Umbilical cord (tissue), 2 donors: Measurements from ENCODE around the gene NRBP1. TPM values are rescaled to one million over a fixed set of nuclear protein-coding genes. Genes with fewer than 3 reads are reported as not detected.

Experiments used
- DNase-seq: peaks from one replicate; pipeline ENCODE4 v3.0.0-alpha.2; 2015; ENCODE audit warnings: low spot score
- total RNA-seq: library from RNA; depleted of rRNA; stranded (reverse); fragments of >200 nt; gene quantifications from one replicate; pipeline ENCODE4 v1.2.3, GENCODE V29; 2014; ENCODE audit warnings: low replicate concordance; ENCODE audit not compliant: insufficient read depth

Gene NRBP1
- total RNA-seq, 1 donor from 2014 or later = 89.3 TPM

- peak; percentile 99 for DNase-seq
Measured at GRCh38 chr2:27489498-27490397, 61.3 kb downstream of the NRBP1 start, which contains the start of gene IFT172. Gene IFT172, minus strand, starts transcription at chr2:27489743. Its CDS starts 90 bp downstream, at chr2:27489653.

Other genes with a start within 250 kb of the NRBP1 start
- gene ATRAID, start 216.6 kb upstream of the NRBP1 start, total RNA-seq = 112 TPM
- 13.0 TPM for gene SLC5A6, start 216.4 kb upstream of the NRBP1 start, total RNA-seq
- 45.0 TPM for gene CAD, start 211.3 kb upstream of the NRBP1 start, total RNA-seq
- gene SLC30A3, start 165.6 kb upstream of the NRBP1 start, total RNA-seq = 5.5 TPM
- gene DNAJC5G, start 153.2 kb upstream of the NRBP1 start, total RNA-seq = not detected
- gene TRIM54, start 146.2 kb upstream of the NRBP1 start, total RNA-seq = 5.1 TPM
- gene UCN, start 120.2 kb upstream of the NRBP1 start, total RNA-seq = 1.4 TPM
- gene MPV17, start 105.5 kb upstream of the NRBP1 start, total RNA-seq = 27.9 TPM
- gene GTF3C2, start 71.9 kb upstream of the NRBP1 start, total RNA-seq = 31.8 TPM
- 10.1 TPM for gene EIF2B4, start 58.3 kb upstream of the NRBP1 start, total RNA-seq
- gene SNX17, start 58.0 kb upstream of the NRBP1 start, total RNA-seq = 98.0 TPM
- gene ZNF513, start 47.9 kb upstream of the NRBP1 start, total RNA-seq = 8.4 TPM
- gene PPM1G, start 19.0 kb upstream of the NRBP1 start, total RNA-seq = 28.2 TPM
- not detected for gene KRTCAP3, start 13.8 kb downstream of the NRBP1 start, total RNA-seq
- 21.4 TPM for gene IFT172, start 61.1 kb downstream of the NRBP1 start, total RNA-seq
- 3.1 TPM for gene FNDC4, start 66.6 kb downstream of the NRBP1 start, total RNA-seq
- not detected for gene GCKR, start 68.2 kb downstream of the NRBP1 start, total RNA-seq
- gene ZNF512, start 154.4 kb downstream of the NRBP1 start, total RNA-seq = 27.7 TPM
- gene CCDC121, start 200.4 kb downstream of the NRBP1 start, total RNA-seq = 10.6 TPM
- gene GPN1, start 200.4 kb downstream of the NRBP1 start, total RNA-seq = 27.2 TPM
- 30.6 TPM for gene SUPT7L, start 235.0 kb downstream of the NRBP1 start, total RNA-seq
- gene SLC4A1AP, start 235.3 kb downstream of the NRBP1 start, total RNA-seq = 24.6 TPM